HG03460 (cell line): ENCODE results near the gene ANKRD18B.
"Not testable (repeated sequence)": the region's sequence is repeated elsewhere in the genome, so short reads cannot be mapped to it uniquely, and the experiment has no call there.

Experiments used
- ATAC-seq: cut with Tn5 transposase; IDR thresholded peaks from one replicate; pipeline ENCODE4 v1.9.1; 2021; ENCODE audit not compliant: unreplicated experiment

Gene ANKRD18B

GRCh38 chr9:33523397-33524305 is at the start of gene ANKRD18B:
TSS of gene ANKRD18B (plus strand) at chr9:33524251. CDS start at chr9:33524490, 239 bp downstream.
- not testable (repeated sequence) for ATAC-seq

- no peak for ATAC-seq
Observed at GRCh38 chr9:33475357-33475756, 48.7 kb upstream of the ANKRD18B start.

DNA sequence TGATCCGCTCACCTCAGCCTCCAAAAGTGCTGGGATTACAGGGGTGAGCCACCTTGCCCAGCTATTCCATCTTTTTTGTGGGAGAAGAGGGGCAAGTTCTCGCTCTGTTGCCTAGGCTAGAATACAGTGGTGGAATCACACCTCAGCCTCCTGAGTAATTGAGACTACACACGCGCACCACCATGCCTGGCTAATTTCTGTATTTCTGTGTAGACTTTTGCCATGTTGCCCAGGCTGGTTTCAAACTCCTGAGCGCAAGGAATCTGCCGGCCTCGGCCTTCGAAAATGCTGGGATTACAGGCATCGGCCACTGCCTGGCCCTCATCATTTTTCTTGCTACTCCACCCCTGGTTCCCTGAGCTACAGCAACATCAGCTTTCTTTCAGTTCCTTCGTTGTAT is 47.5 kb upstream of the ANKRD18B start:
- ATAC-seq: no peak

GRCh38 chr9:33480106-33480505 is 43.9 kb upstream of the ANKRD18B start:
- no peak for ATAC-seq

DNA sequence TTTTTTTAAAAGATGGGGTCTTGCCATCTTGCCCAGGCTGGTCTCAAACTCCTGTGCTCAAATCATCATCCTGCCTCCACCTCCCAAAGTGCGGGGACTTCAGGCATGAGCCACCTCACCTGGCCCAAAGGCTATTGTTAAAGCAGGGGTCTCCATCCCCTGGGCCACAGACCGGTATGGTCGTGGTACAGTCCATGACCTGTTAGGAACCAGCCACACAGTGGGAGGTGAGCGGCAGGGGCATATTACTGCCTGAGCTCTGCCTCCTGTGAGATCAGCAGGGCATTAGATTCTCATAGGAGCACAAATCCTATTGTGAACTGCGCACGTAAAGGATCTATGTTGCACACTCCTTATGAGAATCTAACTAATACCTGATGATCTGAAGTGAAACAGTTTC is 43.1 kb upstream of the ANKRD18B start:
- no peak for ATAC-seq

GRCh38 chr9:33485312-33485711 is 38.7 kb upstream of the ANKRD18B start:
- not testable (repeated sequence) for ATAC-seq

GRCh38 chr9:33489066-33489465 is 35.0 kb upstream of the ANKRD18B start:
- ATAC-seq: no peak

DNA sequence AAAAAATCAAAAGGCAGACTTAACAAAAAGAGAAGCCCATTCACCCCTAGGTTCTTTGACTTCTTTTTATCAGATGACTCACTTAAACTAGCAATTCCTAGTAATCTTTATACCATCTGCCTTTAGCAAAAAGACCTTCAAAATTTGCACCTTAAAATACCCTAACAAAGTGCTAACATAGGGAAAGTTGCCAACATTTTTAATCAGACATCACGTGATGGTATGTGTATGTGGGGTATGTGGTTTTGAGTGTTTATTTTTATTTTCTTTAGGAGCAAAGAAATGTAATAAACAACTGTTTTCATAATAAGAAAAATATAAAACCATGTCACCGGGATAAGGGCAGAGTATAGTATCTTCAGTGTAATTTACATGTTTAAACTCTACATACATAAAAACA is 30.2 kb upstream of the ANKRD18B start:
- ATAC-seq: not testable (repeated sequence)

- ATAC-seq: no peak
Observed at GRCh38 chr9:33498387-33498786, 25.7 kb upstream of the ANKRD18B start.

GRCh38 chr9:33506626-33507370 is 17.3 kb upstream of the ANKRD18B start:
- no peak for ATAC-seq

DNA sequence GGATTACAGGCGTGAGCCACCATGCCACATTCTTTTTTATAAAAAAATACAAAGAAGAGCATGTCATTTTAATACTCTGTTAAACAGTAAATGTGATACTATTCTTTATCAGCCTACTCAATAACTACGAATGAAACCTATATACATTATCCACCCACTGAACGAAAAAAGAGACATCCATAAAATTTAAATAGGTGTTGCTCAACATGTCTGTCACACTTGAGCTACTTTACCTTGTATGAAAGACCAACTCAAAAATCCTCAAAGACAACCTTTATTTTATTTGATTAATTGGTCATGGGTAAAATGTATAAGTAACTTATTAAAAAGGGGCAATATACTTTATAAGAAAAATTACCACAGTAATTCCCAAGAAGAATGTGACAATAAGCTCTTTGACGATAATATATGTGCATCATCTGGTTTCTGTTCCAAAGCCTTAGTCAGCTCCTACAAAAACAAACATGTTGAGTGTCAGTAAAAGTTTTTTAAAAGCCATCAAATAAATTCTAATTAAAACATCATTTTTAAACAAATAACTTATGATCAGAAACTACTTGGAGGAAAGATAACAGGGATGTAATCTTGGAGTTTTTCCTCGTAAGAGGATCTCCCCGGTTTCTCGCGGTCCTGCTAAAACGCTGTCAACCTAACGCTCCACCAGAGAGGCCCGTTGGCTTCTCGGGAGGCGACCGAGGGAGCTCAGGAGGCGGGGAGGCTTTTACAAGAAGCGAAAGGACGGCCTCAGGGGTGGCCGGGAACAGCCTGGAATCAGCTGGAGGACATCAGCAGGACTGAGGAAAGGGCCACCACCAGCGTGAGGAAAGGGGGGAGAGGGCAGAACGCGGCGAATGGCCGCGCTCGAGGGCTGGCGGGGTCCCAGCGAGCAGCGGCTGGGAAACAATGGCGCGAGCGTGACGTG is 13.5 kb upstream of the ANKRD18B start:
- no peak for ATAC-seq

GRCh38 chr9:33511184-33511517 is 12.9 kb upstream of the ANKRD18B start:
- not testable (repeated sequence) for ATAC-seq

DNA sequence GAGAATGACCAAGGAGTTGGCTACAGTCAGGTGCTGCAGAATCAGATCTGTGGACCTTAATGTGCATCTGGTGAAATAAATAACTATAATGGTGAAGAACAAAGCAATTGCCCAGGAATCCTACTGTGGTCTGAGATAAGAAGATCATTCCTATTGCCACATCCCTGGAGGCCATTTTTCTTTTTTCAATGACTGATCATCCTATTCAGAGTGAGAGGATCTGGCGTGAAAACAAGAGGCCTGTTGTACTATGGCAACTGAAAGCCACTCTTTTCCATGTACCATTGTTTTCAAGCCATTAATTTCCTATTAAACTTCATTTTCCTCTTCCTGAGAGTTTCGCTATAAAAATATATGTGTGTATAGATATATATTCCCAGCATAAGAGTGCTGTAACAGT is 11.5 kb upstream of the ANKRD18B start:
- not testable (repeated sequence) for ATAC-seq

DNA sequence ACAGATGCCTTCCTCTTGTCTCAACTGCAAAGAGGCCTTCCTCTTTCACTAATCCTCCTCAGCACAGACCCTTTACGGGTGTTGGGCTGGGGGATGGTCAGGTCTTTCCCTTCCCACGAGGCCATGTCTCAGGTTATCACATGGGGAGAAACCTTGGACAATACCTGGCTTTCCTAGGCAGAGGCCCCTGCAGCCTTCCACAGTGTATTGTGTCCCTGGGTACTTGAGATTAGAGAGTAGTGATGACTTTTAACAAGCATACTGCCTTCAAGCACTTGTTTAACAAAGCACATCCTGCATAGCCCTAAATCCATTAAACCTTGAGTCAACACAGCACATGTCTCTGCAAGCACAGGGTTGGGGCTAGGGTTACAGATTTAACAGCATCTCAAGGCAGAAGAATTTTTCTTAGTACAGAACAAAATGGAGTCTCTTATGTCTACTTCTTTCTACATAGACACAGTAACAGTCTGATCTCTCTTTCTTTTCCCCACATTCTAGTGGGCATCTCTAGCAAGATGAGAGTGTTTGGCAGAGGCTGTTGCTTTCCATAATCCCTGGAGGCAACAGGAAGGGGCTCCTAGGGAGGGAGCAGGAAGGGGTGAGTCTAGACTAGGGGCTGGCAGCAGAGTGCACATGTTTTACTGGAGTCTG is 8.6 kb upstream of the ANKRD18B start:
- ATAC-seq: not testable (repeated sequence)

GRCh38 chr9:33516397-33516796 is 7.7 kb upstream of the ANKRD18B start:
- ATAC-seq: not testable (repeated sequence)

DNA sequence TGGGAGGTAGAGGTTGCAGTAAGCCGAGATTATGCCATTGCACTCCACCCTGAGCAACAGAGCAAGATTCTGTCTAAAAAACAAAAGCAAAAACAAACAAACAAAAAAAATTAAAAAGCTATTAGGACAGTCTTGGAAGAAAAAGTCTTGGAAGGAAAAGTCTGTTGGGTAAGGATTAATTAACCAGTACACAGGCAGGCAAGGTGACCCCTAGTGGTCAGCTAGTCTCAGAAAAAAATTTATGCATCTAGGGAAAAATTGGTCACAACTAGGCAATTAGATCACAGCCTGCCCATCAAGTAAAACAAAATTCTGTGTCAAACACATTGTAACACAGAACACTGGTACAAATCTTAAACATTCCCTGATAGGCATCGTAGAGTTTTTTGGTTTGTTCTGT is 6.7 kb upstream of the ANKRD18B start:
- no peak for ATAC-seq

- ATAC-seq: not testable (repeated sequence)
Observed at GRCh38 chr9:33517934-33518577, 6.0 kb upstream of the ANKRD18B start.

- ATAC-seq: not testable (repeated sequence)
Observed at GRCh38 chr9:33521861-33522260, 2.2 kb upstream of the ANKRD18B start.

DNA sequence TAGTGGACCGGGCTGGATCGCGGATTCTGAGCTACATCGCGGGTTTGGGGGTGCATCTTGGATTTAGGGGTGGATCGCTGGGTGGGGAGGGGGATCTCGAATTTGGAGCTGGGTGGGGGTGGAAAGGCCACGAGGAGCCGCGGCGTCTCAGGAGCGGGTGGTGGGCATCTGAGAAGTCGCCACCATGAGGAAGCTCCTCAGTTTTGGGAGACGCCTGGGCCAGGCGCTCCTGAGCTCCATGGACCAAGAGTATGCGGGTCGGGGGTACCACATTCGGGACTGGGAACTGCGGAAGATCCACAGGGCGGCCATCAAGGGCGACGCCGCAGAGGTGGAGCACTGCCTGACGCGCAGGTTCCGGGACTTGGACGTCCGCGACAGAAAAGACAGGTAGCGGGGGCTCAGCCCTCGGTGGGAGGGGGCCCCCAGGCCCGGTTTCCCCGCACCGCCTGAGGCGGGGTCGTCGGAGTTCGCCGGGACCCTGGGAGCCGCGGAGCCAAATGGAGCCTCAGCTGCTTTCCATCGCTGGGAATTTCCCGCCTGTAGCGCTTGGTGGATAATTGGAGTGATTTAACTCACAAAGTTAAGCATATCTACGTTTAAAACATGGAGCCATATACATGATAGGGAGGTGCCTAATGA is 376 bp downstream of the ANKRD18B start:
- no peak for ATAC-seq
